ENCODE measurements around the gene ABCD4. TPM values are rescaled to one million over a fixed set of nuclear protein-coding genes. Genes with fewer than 3 reads are reported as not detected.
A peak's percentile ranks its signal among the peaks of the same experiment; 100 is the strongest.

Gene ABCD4
- total RNA-seq (62.6 and 98.7 TPM in 2 replicates), polyA plus RNA-seq (121 and 125 TPM in 2 replicates)

- Histone ChIP-seq H3K36me3 (peaks cover 5% of the 10 kb centered on the region), H3K9me3 (ENCODE audit: low read depth) (no peaks in the 10 kb centered on the region), H3K27me3 (no peaks in the 10 kb centered on the region), H3K27ac (peak within 1 kb of the TSS; percentile 92), H3K4me1 (ENCODE audit: low read depth) (no peaks in the 10 kb centered on the region), H3K4me3 (peak within 1 kb of the TSS; percentile 97)
- TF ChIP-seq CTCF (IDR thresholded peaks at IDR 0.05; ENCODE audit: low read depth, low read length): peak; percentile 47
- peak; percentile 93 to 95 for DNase-seq (ENCODE audit: low read depth in 1 of 2, low spot score in 1 of 2)
Observed at GRCh38 chr14:74302634-74303569, at the start of gene ABCD4. Gene ABCD4 (minus strand): TSS chr14:74302934. CDS start chr14:74302912, 22 bp downstream.

GRCh38 chr14:74350928-74351323 is 48.2 kb upstream of the ABCD4 start:
- Histone ChIP-seq H3K27ac (no peak overlapping the region), H3K4me3 (no peak overlapping the region), H3K27me3 (no peaks in the 10 kb centered on the region), H3K4me1 (ENCODE audit: low read depth) (peaks cover 7% of the 10 kb centered on the region), H3K9me3 (ENCODE audit: low read depth) (no peaks in the 10 kb centered on the region), H3K36me3 (no peaks in the 10 kb centered on the region)
- no peak for DNase-seq (ENCODE audit: low read depth in 1 of 2, low spot score in 1 of 2)
- no peak for TF ChIP-seq CTCF (IDR thresholded peaks at IDR 0.05; ENCODE audit: low read depth, low read length)

- no peak overlapping the region for H3K4me3 ChIP-seq
- peaks cover 7% of the 10 kb centered on the region for H3K4me1 ChIP-seq (ENCODE audit: low read depth)
- H3K27me3 ChIP-seq: no peaks in the 10 kb centered on the region
- no peaks in the 10 kb centered on the region for H3K9me3 ChIP-seq (ENCODE audit: low read depth)
- H3K36me3 ChIP-seq: no peaks in the 10 kb centered on the region
- H3K27ac ChIP-seq: no peak overlapping the region
- DNase-seq (ENCODE audit: low read depth in 1 of 2, low spot score in 1 of 2): no peak
- no peak for TF ChIP-seq CTCF (IDR thresholded peaks at IDR 0.05; ENCODE audit: low read depth, low read length)
Observed at GRCh38 chr14:74350211-74350927, 47.6 kb upstream of the ABCD4 start.

- Histone ChIP-seq H3K4me3 (no peak overlapping the region), H3K9me3 (ENCODE audit: low read depth) (no peaks in the 10 kb centered on the region), H3K27me3 (no peaks in the 10 kb centered on the region), H3K36me3 (no peaks in the 10 kb centered on the region), H3K4me1 (ENCODE audit: low read depth) (peaks cover 7% of the 10 kb centered on the region), H3K27ac (no peak overlapping the region)
- no peak for TF ChIP-seq CTCF (IDR thresholded peaks at IDR 0.05; ENCODE audit: low read depth, low read length)
- DNase-seq (ENCODE audit: low read depth in 1 of 2, low spot score in 1 of 2): no peak
Observed at GRCh38 chr14:74349757-74350156, 47.0 kb upstream of the ABCD4 start.

- peaks cover 7% of the 10 kb centered on the region for H3K4me1 ChIP-seq (ENCODE audit: low read depth)
Observed at GRCh38 chr14:74348735-74349463, 46.2 kb upstream of the ABCD4 start.

More at GRCh38 chr14:74348735-74349463, 46.2 kb upstream of the ABCD4 start:
- Histone ChIP-seq H3K36me3 (no peaks in the 10 kb centered on the region), H3K27ac (no peak overlapping the region), H3K9me3 (ENCODE audit: low read depth) (no peaks in the 10 kb centered on the region), H3K27me3 (no peaks in the 10 kb centered on the region), H3K4me3 (no peak overlapping the region)
- DNase-seq (ENCODE audit: low read depth in 1 of 2, low spot score in 1 of 2): no peak
- no peak for TF ChIP-seq CTCF (IDR thresholded peaks at IDR 0.05; ENCODE audit: low read depth, low read length)
